IMR-90 (cell line): ENCODE data around the gene PTPRN2. TPM values are rescaled to one million over a fixed set of nuclear protein-coding genes. Genes with fewer than 3 reads are reported as not detected.

Source experiments
- ATAC-seq: fragments of 200-7000 bp; cut with Tn5 transposase; 2 replicates; pipeline ENCODE4 v1.9.1; 2020; ENCODE audit warnings: low read depth, mild to moderate bottlenecking, moderate library complexity
- BruUV-seq: library from RNA; stranded (reverse); fragments of 400-500 nt; replicated peaks from 2 replicates; lab custom pipeline; 2021; lab: Mats Ljungman, UMichigan
- CTCF ChIA-PET: fragments of 300-600 bp; formaldehyde crosslinking; extraction: SDS; loops from one replicate; lab custom pipeline; 2021; ENCODE audit warnings: antibody characterized with exemption; lab: Yijun Ruan, JAX
- POLR2A ChIA-PET: fragments of 300-600 bp; sonication (Branson Sonifier 250); formaldehyde crosslinking; loops from one replicate; lab custom pipeline; 2022; ENCODE audit warnings: antibody characterized with exemption; ENCODE audit not compliant: unreplicated experiment; lab: Charles Lee
- DNase-seq: peaks from one replicate; pipeline ENCODE4 v3.0.0; 2013
- H2AFZ ChIP-seq: replicated peaks from 2 replicates; pipeline ENCODE3; 2013; ENCODE audit warnings: low read length, mild to moderate bottlenecking; ENCODE audit not compliant: poor library complexity
- H2AK5ac ChIP-seq: 2 replicates; pipeline ENCODE4 v1.6.1; 2013; ENCODE audit warnings: low read depth, low read length, inconsistent platforms
- H2AK9ac ChIP-seq: replicated peaks from 2 replicates; pipeline ENCODE3; 2013; ENCODE audit warnings: mild to moderate bottlenecking, low read depth, low read length, moderate library complexity; ENCODE audit not compliant: poor library complexity
- H2BK120ac ChIP-seq: 2 replicates; pipeline ENCODE4 v1.6.1; 2013; ENCODE audit warnings: low read depth, low read length, inconsistent platforms
- H2BK15ac ChIP-seq: 3 replicates; pipeline ENCODE4 v1.6.1; 2013; ENCODE audit warnings: low read depth, low read length, inconsistent platforms
- H2BK20ac ChIP-seq: 2 replicates; pipeline ENCODE4 v1.6.1; 2013; ENCODE audit warnings: low read depth, mild to moderate bottlenecking, inconsistent platforms, low read length, moderate library complexity
- H2BK5ac ChIP-seq: 2 replicates; pipeline ENCODE4 v1.6.1; 2013; ENCODE audit warnings: mild to moderate bottlenecking, low read depth, low read length, inconsistent platforms; ENCODE audit not compliant: poor library complexity, severe bottlenecking
- H3K14ac ChIP-seq: replicated peaks from 2 replicates; pipeline ENCODE4 v1.6.1; 2013; ENCODE audit warnings: low read depth, low read length, inconsistent platforms
- H3K18ac ChIP-seq: 2 replicates; pipeline ENCODE4 v1.6.1; 2013; ENCODE audit warnings: low read depth, low read length, control low read depth
- H3K23ac ChIP-seq: 2 replicates; pipeline ENCODE4 v1.6.1; 2013; ENCODE audit warnings: low read depth, low read length, inconsistent platforms
- H3K27ac ChIP-seq: 2 replicates; pipeline ENCODE4 v1.5.1; 2013; ENCODE audit warnings: mild to moderate bottlenecking, control low read depth, low read length; ENCODE audit not compliant: insufficient read depth
- H3K27me3 ChIP-seq: 2 replicates; pipeline ENCODE4 v1.6.1; 2013; ENCODE audit warnings: low read length; ENCODE audit not compliant: control insufficient read depth, insufficient read depth
- H3K36me3 ChIP-seq: 2 replicates; pipeline ENCODE4 v1.6.1; 2013; ENCODE audit warnings: low read length, mixed read lengths; ENCODE audit not compliant: control insufficient read depth, insufficient read depth
- H3K4ac ChIP-seq: 2 replicates; pipeline ENCODE4 v1.6.1; 2013; ENCODE audit warnings: low read depth, low read length, inconsistent platforms
- H3K4me1 ChIP-seq: 2 replicates; pipeline ENCODE4 v1.6.1; 2013; ENCODE audit warnings: low read length, mixed read lengths; ENCODE audit not compliant: control insufficient read depth, insufficient read depth
- H3K4me2 ChIP-seq: 2 replicates; pipeline ENCODE4 v1.6.1; 2013; ENCODE audit warnings: low read depth, mild to moderate bottlenecking, control low read depth, low read length, moderate library complexity
- H3K4me3 ChIP-seq: 2 replicates; pipeline ENCODE4 v1.5.1; 2013; ENCODE audit warnings: low read depth, mild to moderate bottlenecking, control low read depth, low read length, moderate library complexity; ENCODE audit not compliant: insufficient read depth
- H3K56ac ChIP-seq: 2 replicates; pipeline ENCODE4 v1.6.1; 2013; ENCODE audit warnings: low read length, inconsistent platforms; ENCODE audit not compliant: insufficient read depth; ENCODE audit errors: extremely low read depth
- H3K79me1 ChIP-seq, 2 experiments: 2 replicates each; pipeline ENCODE4 v1.6.1; 2013; ENCODE audit warnings: low read length in 2 of 2, inconsistent platforms in 1 of 2, low read depth in 1 of 2
- H3K9ac ChIP-seq: 2 replicates; pipeline ENCODE4 v1.6.1; 2013; ENCODE audit warnings: low read depth, low read length, control low read depth
- H3K9me1 ChIP-seq: 2 replicates; pipeline ENCODE4 v1.6.1; 2013; ENCODE audit warnings: low read length, inconsistent platforms; ENCODE audit not compliant: insufficient read depth
- H3K9me3 ChIP-seq: 2 replicates; pipeline ENCODE4 v1.6.1; 2013; ENCODE audit warnings: low read length; ENCODE audit not compliant: control insufficient read depth, insufficient read depth
- H4K20me1 ChIP-seq: 2 replicates; pipeline ENCODE4 v1.6.1; 2013; ENCODE audit warnings: low read length, inconsistent platforms; ENCODE audit not compliant: insufficient read depth
- H4K5ac ChIP-seq: 2 replicates; pipeline ENCODE4 v1.6.1; 2013; ENCODE audit warnings: mild to moderate bottlenecking, low read depth, low read length, control low read depth
- H4K8ac ChIP-seq, 2 experiments: 2 replicates each; pipeline ENCODE4 v1.6.1; 2013; ENCODE audit warnings: low read depth in 2 of 2, low read length in 2 of 2, control low read depth in 1 of 2, inconsistent platforms in 1 of 2
- H4K91ac ChIP-seq: 2 replicates; pipeline ENCODE4 v1.6.1; 2013; ENCODE audit warnings: low read depth, low read length, inconsistent platforms; ENCODE audit not compliant: insufficient read depth
- BHLHE40 ChIP-seq: fragments of 150-350 bp; IDR thresholded peaks from 2 replicates; pipeline ENCODE4 v1.6.1; 2016; ENCODE audit warnings: mild to moderate bottlenecking, low read depth, low read length
- CEBPB ChIP-seq: IDR thresholded peaks from 2 replicates; pipeline ENCODE4 v1.6.1; 2012; ENCODE audit warnings: low read depth, low read length, improper control_type of control experiment
- CHD1 ChIP-seq: IDR thresholded peaks from 2 replicates; pipeline ENCODE4 v1.6.1; 2012; ENCODE audit warnings: low read depth, low read length, improper control_type of control experiment
- CTCF ChIP-seq: conservative IDR thresholded peaks from 2 replicates; pipeline ENCODE4 v1.5.1; 2012; ENCODE audit warnings: mild to moderate bottlenecking, low read depth, low read length, improper control_type of control experiment
- ELK1 ChIP-seq: fragments of 150-350 bp; IDR thresholded peaks from 2 replicates; pipeline ENCODE4 v1.6.1; 2016; ENCODE audit warnings: low read depth, mild to moderate bottlenecking, low read length, moderate library complexity, borderline replicate concordance
- FOS ChIP-seq: fragments of 150-350 bp; IDR thresholded peaks from 2 replicates; pipeline ENCODE4 v1.6.1; 2016; ENCODE audit warnings: low read depth, low read length
- MAFK ChIP-seq: IDR thresholded peaks from 2 replicates; pipeline ENCODE4 v1.6.1; 2012; ENCODE audit warnings: low read depth, low read length, improper control_type of control experiment
- MAZ ChIP-seq: IDR thresholded peaks from 2 replicates; pipeline ENCODE4 v1.6.1; 2012; ENCODE audit warnings: low read depth, mild to moderate bottlenecking, low read length, improper control_type of control experiment, moderate library complexity, borderline replicate concordance
- MXI1 ChIP-seq: IDR thresholded peaks from 2 replicates; pipeline ENCODE4 v1.6.1; 2012; ENCODE audit warnings: low read depth, mild to moderate bottlenecking, low read length, moderate library complexity, borderline replicate concordance
- NFE2L2 ChIP-seq: fragments of 150-350 bp; IDR thresholded peaks from 2 replicates; pipeline ENCODE4 v1.6.1; 2016; ENCODE audit warnings: low read depth, mild to moderate bottlenecking, low read length
- POLR2A ChIP-seq: IDR thresholded peaks from 2 replicates; pipeline ENCODE4 v1.6.1; 2012; ENCODE audit warnings: mild to moderate bottlenecking, low read depth, low read length
- RAD21 ChIP-seq: IDR thresholded peaks from 2 replicates; pipeline ENCODE4 v1.6.1; 2012; ENCODE audit warnings: low read length, improper control_type of control experiment
- RCOR1 ChIP-seq: IDR thresholded peaks from 2 replicates; pipeline ENCODE4 v1.6.1; 2012; ENCODE audit warnings: mild to moderate bottlenecking, low read length, improper control_type of control experiment; ENCODE audit not compliant: insufficient replicate concordance
- RFX5 ChIP-seq: IDR thresholded peaks from 2 replicates; pipeline ENCODE4 v1.8.0; 2012; ENCODE audit warnings: low read depth, mild to moderate bottlenecking, low read length, moderate library complexity
- SMC3 ChIP-seq: fragments of 150-350 bp; IDR thresholded peaks from 2 replicates; pipeline ENCODE4 v1.6.1; 2016; ENCODE audit warnings: low read depth, mild to moderate bottlenecking, antibody characterized with exemption, low read length, moderate library complexity
- USF2 ChIP-seq: fragments of 150-350 bp; IDR thresholded peaks from 2 replicates; pipeline ENCODE4 v1.6.1; 2017; ENCODE audit warnings: mild to moderate bottlenecking, antibody characterized with exemption, low read length, low read depth
- WGBS, 2 experiments: methylation state at CpG; one replicate each; pipeline versions ENCODE4 v1.1.5 to v1.1.7; 2013; ENCODE audit warnings: missing lambda C conversion rate in 2 of 2; ENCODE audit not compliant: insufficient read length in 1 of 2; ENCODE audit errors: extremely low coverage in 2 of 2; 5-methylcytosine and 5-hydroxymethylcytosine counted together
- dilution Hi-C: fragments of 300-500 bp; cut with HindIII; formaldehyde crosslinking; loops from one replicate; pipeline ENCODE4 v1.14.3; 2018; ENCODE audit warnings: low sequenced_read_pairs; ENCODE audit not compliant: unreplicated experiment
- in situ Hi-C: fragments of 300-500 bp; cut with MboI; formaldehyde crosslinking; loops from 3 replicates; pipeline ENCODE4 v1.14.3; 2019; ENCODE audit warnings: low sequenced_read_pairs, inconsistent platforms, mixed read lengths
- intact Hi-C: fragments of 100-400 bp; cut with micrococcal nuclease; formaldehyde crosslinking; loops from 2 replicates; pipeline ENCODE4 v1.10.0; 2022
- polyA plus RNA-seq, 3 experiments: library from polyadenylated mRNA; depleted of rRNA; stranded (reverse); fragments of >200 nt; gene quantifications; 2 replicates each; pipeline ENCODE4 v1.2.3, GENCODE V29; 2012; ENCODE audit warnings: low replicate concordance in 1 of 3
- total RNA-seq: library from RNA; depleted of rRNA; stranded (reverse); fragments of >200 nt; gene quantifications from 2 replicates; pipeline ENCODE4 v1.2.3, GENCODE V29; 2012

PTPRN2 gene
- total and polyA plus RNA-seq, 2 of the 4 experiments (the other 2 are of a cell fraction) = 0.03 TPM; not detected in 1

- H3K9ac ChIP-seq = no peak overlapping the region
- H2AK9ac ChIP-seq = no peak overlapping the region
- no peak overlapping the region for H3K23ac ChIP-seq
- H3K56ac ChIP-seq = no peak overlapping the region
- H3K27ac ChIP-seq = no peak overlapping the region
- in situ Hi-C loops (no loop called here), dilution Hi-C loops (no loop called here), intact Hi-C loops (no loop called here)
- BruUV-seq = no TSS peak
- H2BK15ac ChIP-seq = no peak overlapping the region
- no peak overlapping the region for H4K5ac ChIP-seq
- H3K4me2 ChIP-seq = no peak overlapping the region
- H3K18ac ChIP-seq = no peak overlapping the region
- no peak overlapping the region for H4K91ac ChIP-seq
- H3K9me3 ChIP-seq = peaks cover 63% of the 10 kb centered on the region
- H4K20me1 ChIP-seq = no peaks in the 10 kb centered on the region
- no peaks in the 10 kb centered on the region for H3K27me3 ChIP-seq
- no peaks in the 10 kb centered on the region for H3K79me1 ChIP-seq
- no peak overlapping the region for H3K4me3 ChIP-seq
- no peak overlapping the region for H3K4ac ChIP-seq
- no peak overlapping the region for H4K8ac ChIP-seq
- no peak overlapping the region for H2BK5ac ChIP-seq
- H3K9me1 ChIP-seq = no peaks in the 10 kb centered on the region
- no peak overlapping the region for H3K14ac ChIP-seq
- 25% methylated on average over 2 of the region's 22 CpGs; no CpG with 5 or more reads in 1 of the 2 experiments for WGBS, 2 experiments
- no peak for ATAC-seq
- H2AFZ ChIP-seq = no peak overlapping the region
- ChIA-PET POLR2A (no interaction called here), CTCF (no interaction called here)
- H3K4me1 ChIP-seq = no peaks in the 10 kb centered on the region
- no peak overlapping the region for H2BK120ac ChIP-seq
- no peak for TF ChIP-seq MXI1
- no peak for TF ChIP-seq CTCF
- no peak for TF ChIP-seq CEBPB
- TF ChIP-seq POLR2A = no peak
- no peak for TF ChIP-seq RAD21
- no peak for TF ChIP-seq RCOR1
- TF ChIP-seq RFX5 = no peak
- no peak for TF ChIP-seq NFE2L2
- no peak for TF ChIP-seq MAZ
- TF ChIP-seq FOS = no peak
- no peak for TF ChIP-seq USF2
- no peak for TF ChIP-seq MAFK
- TF ChIP-seq CHD1 = no peak
- TF ChIP-seq ELK1 = no peak
- no peak for TF ChIP-seq SMC3
- TF ChIP-seq BHLHE40 = no peak
- H2AK5ac ChIP-seq = no peak overlapping the region
- no peak for DNase-seq
- H2BK20ac ChIP-seq = no peak overlapping the region
- no peaks in the 10 kb centered on the region for H3K36me3 ChIP-seq
Measured at GRCh38 chr7:158125721-158126120, 461.9 kb downstream of the PTPRN2 start.
